Kidney capillary endothelial cell (primary cell): Measurements from ENCODE around the gene KIAA1549.
"Not testable (repeated sequence)": the region's sequence is repeated elsewhere in the genome, so short reads cannot be mapped to it uniquely, and the experiment has no call there.

ENCODE experiments used
- DNase-seq: peaks from one replicate; pipeline ENCODE4 v3.0.0-alpha.2; 2018; ENCODE audit warnings: low spot score

Gene KIAA1549

DNA sequence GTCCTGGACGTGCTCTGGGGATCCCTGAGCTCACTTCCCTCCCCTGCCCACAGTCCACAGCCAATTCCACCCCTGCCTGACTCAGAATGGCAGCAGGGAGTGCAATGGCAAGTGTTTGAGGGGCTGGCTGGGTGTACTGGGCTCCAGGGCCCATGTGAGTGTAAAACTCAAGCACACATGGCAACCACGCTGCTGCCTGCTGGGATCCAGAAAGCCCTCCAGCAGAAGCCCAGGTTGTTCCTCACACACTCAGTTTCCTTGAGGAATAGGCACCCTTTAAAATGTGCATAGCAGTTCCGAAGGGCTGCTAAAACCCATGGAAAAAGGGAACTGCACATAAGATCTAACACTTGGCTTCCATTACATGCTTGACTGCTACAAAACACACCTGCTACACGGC lies 171.8 kb downstream of the KIAA1549 start:
- no peak for DNase-seq

DNA sequence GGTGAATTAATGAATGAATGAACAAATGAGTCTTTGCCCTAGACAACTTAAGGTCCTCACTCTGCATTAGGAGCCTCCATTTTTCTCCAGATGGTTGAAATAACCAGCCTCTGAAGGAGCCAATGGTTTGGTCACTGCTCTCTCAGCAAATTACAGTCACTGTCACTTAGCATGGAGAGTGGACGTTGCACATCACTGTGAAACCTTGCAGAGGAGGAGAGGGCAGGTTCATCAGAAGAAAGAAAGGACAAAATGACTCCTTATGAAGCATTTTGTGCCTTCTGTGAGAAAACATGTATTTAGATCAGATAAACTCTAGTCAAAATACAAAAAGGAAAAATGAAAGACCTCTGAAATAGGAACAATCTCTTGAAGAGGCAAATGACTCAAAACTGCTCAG lies 176.6 kb downstream of the KIAA1549 start:
- DNase-seq = no peak

DNA sequence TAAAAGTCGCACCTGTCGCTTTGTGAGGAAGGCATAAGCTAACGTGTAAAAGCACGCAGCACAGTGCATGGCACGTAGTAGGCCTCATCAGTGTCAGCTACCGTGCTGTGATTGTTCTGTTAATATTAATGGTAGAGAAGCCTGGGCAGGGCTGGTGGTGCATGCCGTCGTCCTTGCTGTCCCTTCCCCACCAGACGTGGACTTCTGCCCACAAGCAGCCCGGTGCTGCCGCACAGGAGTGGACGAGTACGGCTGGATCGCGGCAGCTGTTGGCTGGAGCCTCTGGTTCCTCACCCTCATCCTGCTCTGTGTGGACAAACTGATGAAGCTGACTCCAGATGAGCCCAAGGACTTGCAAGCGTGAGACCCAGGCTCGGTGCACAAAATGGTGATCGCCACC lies 178.5 kb downstream of the KIAA1549 start:
- DNase-seq = no peak

- no peak for DNase-seq
Observed at GRCh38 chr7:138801256-138801655, 179.9 kb downstream of the KIAA1549 start.

GRCh38 chr7:138799336-138800000 lies 181.7 kb downstream of the KIAA1549 start:
- no peak for DNase-seq

GRCh38 chr7:138798836-138799235 lies 182.4 kb downstream of the KIAA1549 start:
- no peak for DNase-seq

GRCh38 chr7:138797715-138798320 lies 183.4 kb downstream of the KIAA1549 start, which contains the start of the genes ATP6V0A4 and TMEM213:
Gene ATP6V0A4, minus strand, starts transcription at chr7:138798196. Its CDS starts 26,949 bp downstream, at chr7:138771247.
Gene TMEM213, plus strand, starts transcription at chr7:138797994. Its CDS starts 111 bp downstream, at chr7:138798105.
- DNase-seq = no peak

DNA sequence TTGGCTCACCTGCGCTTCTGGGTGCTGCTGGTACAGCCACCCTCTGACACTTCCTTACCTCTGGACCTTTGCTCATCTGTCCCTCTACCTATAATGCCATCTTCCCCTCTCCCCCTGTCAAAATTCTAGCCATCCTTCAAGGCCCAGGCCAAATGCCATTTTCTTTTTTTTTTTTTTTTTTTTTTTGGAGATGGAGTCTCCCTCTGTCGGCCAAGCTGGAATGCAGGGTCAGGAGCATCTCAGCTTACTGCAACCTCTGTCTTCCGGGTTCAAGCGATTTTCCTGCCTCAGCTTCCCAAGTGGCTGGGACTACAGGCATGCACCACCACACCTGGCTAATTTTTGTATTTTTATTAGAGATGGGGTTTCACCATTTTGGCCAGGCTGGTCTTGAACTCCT lies 184.1 kb downstream of the KIAA1549 start:
- DNase-seq = not testable (repeated sequence)

- DNase-seq = no peak
Observed at GRCh38 chr7:138796038-138796615, 185.1 kb downstream of the KIAA1549 start.

DNA sequence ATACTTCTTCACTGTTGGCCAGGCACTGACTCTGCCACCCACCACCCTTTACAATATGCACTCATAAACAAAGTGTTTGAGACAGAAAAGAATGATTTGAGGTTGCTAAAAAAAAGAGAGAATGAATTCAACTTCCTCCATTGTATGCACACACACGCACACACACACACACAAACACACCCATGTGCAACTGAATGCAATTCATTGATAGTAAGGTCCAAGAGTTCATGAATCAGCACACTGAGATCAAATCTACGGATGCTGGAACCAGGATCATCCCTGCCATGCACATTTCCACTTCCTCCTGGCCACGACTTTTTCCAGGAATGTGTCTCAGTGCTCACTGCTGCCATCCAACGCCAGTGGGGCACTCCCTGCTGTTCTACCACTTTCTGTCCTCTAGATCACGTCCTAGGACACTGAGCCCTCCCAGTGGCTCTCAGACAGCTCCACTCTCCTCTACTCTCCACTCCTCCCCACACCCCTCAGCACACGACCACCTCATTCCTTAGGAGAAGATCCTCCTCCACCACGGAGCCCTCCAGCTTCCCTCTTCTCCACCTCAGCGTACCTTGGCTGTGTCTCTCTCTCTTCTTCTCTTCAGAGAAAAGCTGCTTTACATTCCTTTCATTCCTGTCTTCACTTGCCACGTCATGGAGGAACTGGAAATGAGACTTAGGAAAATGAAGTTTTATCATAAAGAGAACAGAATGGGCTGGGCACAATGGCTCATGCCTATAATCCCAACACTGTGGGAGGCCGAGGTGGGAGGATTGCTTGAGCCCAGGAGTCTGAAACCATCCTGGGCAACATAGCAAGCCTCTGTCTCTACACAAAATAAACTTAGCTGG lies 195.4 kb downstream of the KIAA1549 start:
- DNase-seq = no peak

- DNase-seq = no peak
Observed at GRCh38 chr7:138784692-138785091, 196.5 kb downstream of the KIAA1549 start.
